HL-60/S4 (cell line): ENCODE results near the gene POLR3GL.
"Not testable (repeated sequence)": the region's sequence is repeated elsewhere in the genome, so short reads cannot be mapped to it uniquely, and the experiment has no call there.

Experiments
- in situ Hi-C: fragments of 300-500 bp; cut with MboI; formaldehyde crosslinking; loops from 2 replicates; pipeline ENCODE4 v1.14.3; 2022; ENCODE audit warnings: low sequenced_read_pairs

Gene POLR3GL

GRCh38 chr1:146012703-146013558 lies 48.4 kb downstream of the POLR3GL start:
- in situ Hi-C loops = no loop called here

GRCh38 chr1:146013559-146013922 lies 49.1 kb downstream of the POLR3GL start:
- in situ Hi-C loops = no loop called here

DNA sequence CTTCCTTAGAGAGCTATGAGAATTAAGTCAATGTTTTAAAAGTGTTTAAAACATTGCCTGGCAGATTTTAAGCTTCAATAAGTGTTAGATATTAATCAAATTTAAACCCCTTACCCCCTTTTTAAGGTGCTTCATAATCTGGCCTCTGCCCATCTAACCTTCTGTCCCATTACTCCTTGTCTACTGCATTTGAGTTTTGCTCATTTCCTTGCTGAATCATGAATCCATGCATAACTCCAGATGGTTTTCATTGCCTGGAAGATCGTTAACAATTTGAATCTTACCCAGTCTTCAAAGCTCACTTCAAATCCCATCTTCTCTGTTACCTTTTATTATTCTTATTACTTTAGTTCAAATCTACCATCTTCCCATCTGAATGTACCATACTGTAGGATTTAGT lies 52.4 kb downstream of the POLR3GL start:
- in situ Hi-C loops = no loop called here

DNA sequence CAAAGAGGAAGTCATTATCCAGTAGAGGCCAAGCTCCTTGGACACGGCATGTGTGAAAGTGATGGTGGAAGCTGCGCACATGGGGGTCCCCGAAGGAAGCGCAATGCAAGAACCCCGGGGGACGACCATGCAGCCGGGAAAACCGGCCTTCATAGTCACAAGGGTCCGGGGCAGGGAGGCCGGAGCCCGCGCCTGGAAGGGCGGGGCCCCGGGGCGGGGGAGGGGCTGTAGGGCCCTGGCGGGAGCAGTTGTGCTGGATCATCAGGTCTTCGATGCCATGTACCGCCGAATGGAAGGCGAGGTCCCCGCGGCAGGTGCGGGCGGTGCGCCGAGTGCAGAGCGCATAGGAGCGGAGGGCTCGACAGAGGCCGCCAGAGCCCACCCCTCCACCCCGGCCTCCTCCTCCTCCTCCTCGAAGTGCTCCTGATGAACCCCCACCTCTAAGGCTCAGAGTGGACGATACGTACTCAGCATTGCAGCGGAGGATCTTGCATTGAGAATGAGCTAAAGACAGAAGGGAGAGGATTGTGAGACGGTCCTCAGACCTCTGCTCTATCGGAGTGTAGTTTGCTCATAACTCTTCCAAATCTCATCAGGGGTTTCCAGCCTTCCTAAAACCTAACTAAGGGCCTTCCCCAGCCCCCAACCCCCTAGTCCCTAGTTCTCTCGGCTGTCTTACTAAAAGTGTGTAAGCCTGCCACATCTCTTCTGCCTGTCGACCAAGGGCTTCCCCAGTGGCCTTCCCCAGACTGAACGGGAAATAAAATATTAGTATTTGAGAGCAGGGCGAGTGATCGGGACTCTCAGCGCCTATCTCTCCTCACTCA lies 55.0 kb downstream of the POLR3GL start:
- in situ Hi-C loops = no loop called here

GRCh38 chr1:146020058-146021049 lies 55.9 kb downstream of the POLR3GL start:
- in situ Hi-C loops = no loop called here

GRCh38 chr1:146021050-146021445 lies 56.6 kb downstream of the POLR3GL start:
- in situ Hi-C loops = no loop called here

GRCh38 chr1:146021622-146022402 lies 57.3 kb downstream of the POLR3GL start, which contains the start of gene HJV:
TSS of gene HJV (minus strand) at chr1:146021735. CDS start at chr1:146020231, 1,504 bp downstream.
- in situ Hi-C loops = no loop called here

GRCh38 chr1:146022403-146023127 lies 58.1 kb downstream of the POLR3GL start:
- in situ Hi-C loops = no loop called here

- in situ Hi-C loops = not testable (repeated sequence)
Observed at GRCh38 chr1:146025787-146026495, 61.5 kb downstream of the POLR3GL start.

DNA sequence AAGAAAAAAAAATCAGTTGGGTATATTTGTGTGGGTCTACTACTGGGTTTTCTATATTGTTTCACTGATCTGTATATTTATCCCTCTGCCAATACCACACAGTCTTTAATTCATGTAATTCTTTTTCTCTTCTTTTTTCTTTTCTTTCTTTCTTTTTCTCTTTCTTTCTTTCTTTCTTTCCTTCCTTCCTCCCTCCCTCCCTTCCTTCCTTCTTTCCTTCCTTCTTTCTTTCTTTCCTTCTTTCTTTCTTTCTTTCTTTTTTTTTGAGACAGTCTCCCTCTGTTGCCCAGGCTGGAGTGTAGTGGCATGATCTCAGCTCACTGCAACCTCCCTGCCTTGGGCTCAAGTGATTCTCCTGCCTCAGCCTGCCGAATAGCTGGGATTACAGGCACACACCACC lies 62.2 kb downstream of the POLR3GL start:
- in situ Hi-C loops = not testable (repeated sequence)
